Mucosa of descending colon (tissue), 3 donors: Measurements from ENCODE around the gene COG4. TPM values are rescaled to one million over a fixed set of nuclear protein-coding genes. Genes with fewer than 3 reads are reported as not detected.
A peak's percentile ranks its signal among the peaks of the same experiment; 100 is the strongest.

Source experiments
- ATAC-seq: fragments of 200-7000 bp; cut with Tn5 transposase; one replicate; pipeline ENCODE4 v1.9.1; 2020; ENCODE audit warnings: mild to moderate bottlenecking, moderate library complexity
- DNase-seq, 3 donors: peaks; one replicate each; pipeline ENCODE4 v3.0.0-alpha.2; 2020
- H3K36me3 ChIP-seq: fragments of 200-600 bp; one replicate; pipeline ENCODE4 v1.8.0; 2021; ENCODE audit warnings: low read depth, mild to moderate bottlenecking
- H3K4me1 ChIP-seq: fragments of 200-600 bp; one replicate; pipeline ENCODE4 v1.8.0; 2021; ENCODE audit warnings: low read depth, mild to moderate bottlenecking
- H3K4me3 ChIP-seq: fragments of 200-600 bp; one replicate; pipeline ENCODE4 v1.8.0; 2021; ENCODE audit warnings: mild to moderate bottlenecking
- H3K9me3 ChIP-seq: fragments of 200-600 bp; one replicate; pipeline ENCODE4 v1.8.0; 2021; ENCODE audit warnings: mild to moderate bottlenecking
- CTCF ChIP-seq: fragments of 200-600 bp; IDR thresholded peaks from one replicate; pipeline ENCODE4 v1.8.0; 2022; ENCODE audit warnings: antibody characterized with exemption, mild to moderate bottlenecking
- intact Hi-C, 2 donors: fragments of 100-400 bp; cut with DNase I in 1 of 2; cut with micrococcal nuclease in 1 of 2; formaldehyde crosslinking; loops; one replicate each; pipeline versions ENCODE4 v1.11.0 to v1.11.1; 2022; cut with DNase I, micrococcal nuclease
- total RNA-seq, 3 donors: library from RNA; stranded (reverse); fragmentation: NEBNext Ultra II Directional in 2 of 3; extraction: Animal tissue kit (Norgen Biotek cat#: 25700) in 2 of 3; gene quantifications; one replicate each; pipeline versions ENCODE4 v1.2.1 to v1.2.4, GENCODE V29; 2021 to 2023
- donor health status: DM: no; HTN: no; CAD: no; lungs with moderate emphysema.
- donor health status: DM: no; HTN: no; CAD: no.
- donor health status: DM: no; HTN: yes; CAD: no.

The COG4 gene
- total RNA-seq, 3 donors from 2014 or later, result 58.3 to 66.2 (median 60.5) TPM

GRCh38 chr16:70473446-70474319 is 49.7 kb downstream of the COG4 start:
- TF ChIP-seq CTCF, result no peak
- intact Hi-C loops, result no loop called here
- H3K4me3 ChIP-seq, result no peak overlapping the region
- no peaks in the 10 kb centered on the region for H3K9me3 ChIP-seq
- peak in 1 of 3 donors; percentile 40 for DNase-seq
- ATAC-seq, result no peak
- peaks cover 5% of the 10 kb centered on the region for H3K36me3 ChIP-seq
- no peaks in the 10 kb centered on the region for H3K4me1 ChIP-seq

- ATAC-seq, result no peak
- no peaks in the 10 kb centered on the region for H3K4me1 ChIP-seq
- TF ChIP-seq CTCF, result no peak
- peak in 1 of 3 donors; percentile 41 for DNase-seq
- intact Hi-C loops, result no loop called here
- peaks cover 5% of the 10 kb centered on the region for H3K36me3 ChIP-seq
- no peaks in the 10 kb centered on the region for H3K9me3 ChIP-seq
- H3K4me3 ChIP-seq, result no peak overlapping the region
Measured at GRCh38 chr16:70472786-70473433, 50.4 kb downstream of the COG4 start.

- no peak overlapping the region for H3K4me3 ChIP-seq
- intact Hi-C loops, result no loop called here
- peak; percentile 62 for ATAC-seq
- DNase-seq, result peak in 2 of 3 donors; percentile 37 to 59
- no peak for TF ChIP-seq CTCF
- H3K36me3 ChIP-seq, result peaks cover 5% of the 10 kb centered on the region
- H3K4me1 ChIP-seq, result no peaks in the 10 kb centered on the region
- H3K9me3 ChIP-seq, result no peaks in the 10 kb centered on the region
Measured at GRCh38 chr16:70470927-70471341, 52.4 kb downstream of the COG4 start.

- Histone ChIP-seq H3K4me3 (no peak overlapping the region), H3K36me3 (peaks cover 4% of the 10 kb centered on the region)
- intact Hi-C loops, result no loop called here
Measured at GRCh38 chr16:70470141-70470926, 53.0 kb downstream of the COG4 start.

More at GRCh38 chr16:70470141-70470926, 53.0 kb downstream of the COG4 start:
- no peaks in the 10 kb centered on the region for H3K9me3 ChIP-seq
- no peak for DNase-seq
- ATAC-seq, result no peak
- TF ChIP-seq CTCF, result no peak
- no peaks in the 10 kb centered on the region for H3K4me1 ChIP-seq
